Measurements from ENCODE around the gene SRPK1.

Gene SRPK1

DNA sequence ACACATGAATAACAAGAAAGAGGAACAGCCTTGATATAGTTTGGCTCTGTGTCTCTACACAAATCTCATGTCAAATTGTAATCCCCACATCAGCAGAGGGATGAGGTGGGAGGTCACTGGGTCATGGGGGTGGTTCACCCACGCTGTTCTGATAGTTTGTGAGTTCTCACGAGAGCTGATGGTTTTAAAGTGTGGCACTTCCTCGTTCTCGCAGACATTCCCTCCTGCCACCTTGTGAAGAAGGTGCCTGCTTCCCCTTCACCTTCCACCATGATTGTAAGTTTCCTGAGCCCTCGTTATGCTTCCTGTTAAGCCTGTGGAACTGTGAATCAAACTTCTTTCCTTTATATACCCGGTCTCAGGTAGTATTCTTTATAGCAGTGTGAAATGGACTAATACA, 13.1 kb downstream of the SRPK1 start:
- TF ChIP-seq, protein P1, sequence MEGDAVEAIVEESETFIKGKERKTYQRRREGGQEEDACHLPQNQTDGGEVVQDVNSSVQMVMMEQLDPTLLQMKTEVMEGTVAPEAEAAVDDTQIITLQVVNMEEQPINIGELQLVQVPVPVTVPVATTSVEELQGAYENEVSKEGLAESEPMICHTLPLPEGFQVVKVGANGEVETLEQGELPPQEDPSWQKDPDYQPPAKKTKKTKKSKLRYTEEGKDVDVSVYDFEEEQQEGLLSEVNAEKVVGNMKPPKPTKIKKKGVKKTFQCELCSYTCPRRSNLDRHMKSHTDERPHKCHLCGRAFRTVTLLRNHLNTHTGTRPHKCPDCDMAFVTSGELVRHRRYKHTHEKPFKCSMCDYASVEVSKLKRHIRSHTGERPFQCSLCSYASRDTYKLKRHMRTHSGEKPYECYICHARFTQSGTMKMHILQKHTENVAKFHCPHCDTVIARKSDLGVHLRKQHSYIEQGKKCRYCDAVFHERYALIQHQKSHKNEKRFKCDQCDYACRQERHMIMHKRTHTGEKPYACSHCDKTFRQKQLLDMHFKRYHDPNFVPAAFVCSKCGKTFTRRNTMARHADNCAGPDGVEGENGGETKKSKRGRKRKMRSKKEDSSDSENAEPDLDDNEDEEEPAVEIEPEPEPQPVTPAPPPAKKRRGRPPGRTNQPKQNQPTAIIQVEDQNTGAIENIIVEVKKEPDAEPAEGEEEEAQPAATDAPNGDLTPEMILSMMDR (IDR thresholded peaks at IDR 0.05; ENCODE audit: low read length, missing control alignments) = no peak
- H3K4me3 ChIP-seq (replicated peaks; ENCODE audit: low read depth, low read length) = no peak overlapping the region
- DNase-seq (ENCODE audit: low read depth) = no peak

DNA sequence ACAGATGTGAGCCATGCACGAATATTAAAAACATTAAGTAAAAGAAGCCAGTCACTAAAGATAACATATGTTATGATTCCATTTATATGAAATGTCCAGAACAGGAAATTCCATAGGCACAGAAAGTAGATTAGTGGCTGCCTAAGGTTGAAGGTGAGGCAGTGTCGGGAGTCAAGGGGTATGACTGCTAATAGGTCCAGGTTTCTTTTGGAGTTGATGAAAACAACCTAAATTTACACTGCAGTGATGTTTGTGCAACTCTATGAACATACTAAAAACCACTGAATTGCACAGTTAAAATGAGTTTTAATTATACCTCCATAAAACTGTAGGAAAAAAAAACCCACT, 14.4 kb downstream of the SRPK1 start:
- no peak for DNase-seq (ENCODE audit: low read depth)
- TF ChIP-seq, protein P1 (IDR thresholded peaks at IDR 0.05; ENCODE audit: low read length, missing control alignments) = no peak
- no peak overlapping the region for H3K4me3 ChIP-seq (replicated peaks; ENCODE audit: low read depth, low read length)

DNA sequence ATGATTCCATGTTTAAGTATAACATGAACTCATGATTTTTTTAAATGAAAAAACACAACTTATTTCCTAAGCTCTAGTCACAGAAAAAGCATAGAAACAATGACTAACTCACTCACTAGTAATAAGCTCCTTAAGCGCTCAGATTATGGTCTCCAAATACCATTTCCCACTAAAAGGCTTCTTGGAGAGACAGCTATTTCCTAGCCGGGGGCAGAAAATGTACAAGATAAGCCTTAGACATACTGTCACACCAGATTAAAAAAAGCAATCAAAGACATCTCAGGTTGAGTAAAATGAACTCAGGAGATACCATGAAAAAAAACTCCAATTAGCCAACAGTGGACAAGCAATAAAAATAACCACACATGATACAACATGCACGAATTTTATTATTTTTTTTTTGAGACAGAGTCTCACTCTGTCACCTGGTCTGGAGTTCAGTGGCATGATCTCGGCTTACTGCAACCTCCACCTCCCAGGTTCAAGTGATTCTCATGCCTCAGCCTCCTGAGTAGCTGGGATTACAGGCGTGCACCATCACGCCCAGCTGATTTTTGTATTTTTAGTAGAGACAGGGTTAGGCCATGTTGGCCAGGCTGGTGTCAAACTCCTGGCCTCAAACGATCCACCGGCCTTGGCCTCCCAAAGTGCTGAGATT, 14.9 kb downstream of the SRPK1 start:
- no peak for DNase-seq (ENCODE audit: low read depth)
- TF ChIP-seq, protein P1 (IDR thresholded peaks at IDR 0.05; ENCODE audit: low read length, missing control alignments) = no peak
- H3K4me3 ChIP-seq (replicated peaks; ENCODE audit: low read depth, low read length) = no peak overlapping the region

DNA sequence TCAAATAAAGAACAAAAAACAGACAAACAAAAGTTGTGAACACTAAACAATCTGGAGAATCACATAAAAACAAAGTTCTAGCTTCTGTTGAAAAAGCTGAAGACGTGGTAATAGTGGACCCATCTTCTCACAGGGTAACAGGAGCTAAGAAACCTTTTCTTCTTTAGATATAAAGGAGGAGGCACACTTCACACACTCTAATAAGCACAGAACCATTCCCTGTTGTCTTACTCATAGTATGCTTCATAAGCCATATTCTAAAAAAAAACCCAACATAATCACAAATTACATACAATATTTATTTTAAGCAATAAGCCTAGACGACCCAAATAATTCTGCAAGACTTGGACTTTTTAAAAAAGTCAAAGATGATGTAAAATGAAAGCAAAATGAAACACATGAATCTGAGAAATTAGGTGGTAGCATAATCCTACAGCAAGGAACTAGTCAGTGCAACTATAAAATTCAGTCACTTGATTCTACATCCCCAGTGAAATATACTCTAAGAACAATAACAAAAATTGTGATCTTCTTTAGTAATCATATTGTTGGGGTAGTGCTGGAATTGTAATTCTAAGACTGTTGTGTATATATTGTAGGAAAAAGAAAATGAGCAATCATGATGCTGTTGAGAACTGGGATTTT, 15.6 kb downstream of the SRPK1 start:
- TF ChIP-seq, protein P1 (IDR thresholded peaks at IDR 0.05; ENCODE audit: low read length, missing control alignments) = no peak
- no peak for DNase-seq (ENCODE audit: low read depth)
- no peak overlapping the region for H3K4me3 ChIP-seq (replicated peaks; ENCODE audit: low read depth, low read length)

DNA sequence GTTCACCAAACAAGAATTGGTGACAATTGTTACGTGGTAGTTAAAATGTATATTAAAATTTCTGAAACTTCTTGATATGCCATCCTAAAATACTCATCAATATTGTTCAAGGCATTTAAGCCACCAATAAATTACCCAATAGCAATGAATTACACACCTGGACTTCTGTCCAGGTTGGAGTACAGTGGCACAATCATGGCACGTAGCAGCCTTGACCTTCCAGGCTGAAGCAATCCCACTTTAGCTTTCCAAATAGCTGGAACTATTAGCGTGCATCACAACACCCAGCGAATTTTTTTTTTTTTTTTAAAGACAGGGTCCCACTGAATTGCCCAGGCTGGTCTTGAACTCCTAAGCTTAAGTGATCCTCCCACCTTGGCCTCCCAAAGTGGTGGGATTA, 17.2 kb downstream of the SRPK1 start:
- H3K4me3 ChIP-seq (replicated peaks; ENCODE audit: low read depth, low read length) = no peak overlapping the region
- no peak for DNase-seq (ENCODE audit: low read depth)
- TF ChIP-seq, protein P1 (IDR thresholded peaks at IDR 0.05; ENCODE audit: low read length, missing control alignments) = no peak

DNA sequence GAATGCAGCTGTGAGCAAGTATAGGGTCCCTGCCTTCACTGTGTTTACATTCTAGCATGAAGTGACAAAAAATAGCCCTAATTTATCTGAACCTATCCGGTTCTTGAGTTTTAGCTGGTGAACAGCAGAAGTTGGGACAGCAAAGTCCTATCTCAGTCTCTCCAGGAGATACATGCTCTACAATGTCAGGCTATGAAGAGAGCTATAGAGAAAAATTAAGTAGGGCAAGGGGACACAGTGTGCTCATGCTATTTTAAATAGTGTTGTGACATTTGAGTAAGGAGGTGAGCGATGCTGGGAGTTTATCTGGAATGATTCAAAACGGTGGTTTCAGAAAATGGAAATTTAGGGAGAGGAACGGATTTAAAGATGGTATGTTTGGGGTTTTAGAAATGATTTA, 20.4 kb downstream of the SRPK1 start:
- no peak overlapping the region for H3K4me3 ChIP-seq (replicated peaks; ENCODE audit: low read depth, low read length)
- no peak for DNase-seq (ENCODE audit: low read depth)
- TF ChIP-seq, protein P1 (IDR thresholded peaks at IDR 0.05; ENCODE audit: low read length, missing control alignments) = no peak

DNA sequence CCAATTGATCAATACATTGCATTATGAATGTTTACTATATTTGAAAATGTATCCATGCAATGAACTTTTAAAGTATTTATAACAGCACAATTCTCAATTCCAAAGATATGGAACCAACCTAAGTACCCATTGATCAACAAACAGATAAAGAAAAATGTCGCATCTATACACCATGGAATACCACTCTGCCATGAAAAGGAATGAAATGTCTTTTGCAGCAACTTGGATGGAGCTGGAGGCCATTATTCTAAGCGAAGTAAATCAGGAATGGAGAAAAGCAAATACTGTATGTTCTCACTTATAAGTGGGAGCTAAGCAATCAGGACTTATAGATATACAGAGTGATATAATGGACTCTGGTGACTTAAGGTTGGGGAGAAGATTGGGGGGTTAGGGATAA, 22.9 kb downstream of the SRPK1 start:
- TF ChIP-seq, protein P1 (IDR thresholded peaks at IDR 0.05; ENCODE audit: low read length, missing control alignments) = no peak
- no peak for DNase-seq (ENCODE audit: low read depth)
- H3K4me3 ChIP-seq (replicated peaks; ENCODE audit: low read depth, low read length) = no peak overlapping the region

Measured in fibroblast of pulmonary artery (primary cell).